COLO668 (cell line): ENCODE data around the gene FBLN5.
A peak's percentile ranks its signal among the peaks of the same experiment; 100 is the strongest.
"Not testable (repeated sequence)": the region's sequence is repeated elsewhere in the genome, so short reads cannot be mapped to it uniquely, and the experiment has no call there.

ENCODE experiments used
- DNase-seq: peaks from one replicate; lab custom pipeline; 2025; ENCODE audit not compliant: unreplicated experiment; lab: John Stamatoyannopoulos, UW

Gene FBLN5

GRCh38 chr14:91910196-91910595 is 37.3 kb downstream of the FBLN5 start:
- DNase-seq, result no peak

- DNase-seq, result peak; percentile 19
These were observed 41.1 kb downstream of the FBLN5 start for GRCh38 chr14:91906374-91906773.

GRCh38 chr14:91904956-91905645 is 42.4 kb downstream of the FBLN5 start:
- no peak for DNase-seq

- DNase-seq, result no peak
These were observed 43.0 kb downstream of the FBLN5 start for GRCh38 chr14:91904483-91904882.

- DNase-seq, result no peak
These were observed 44.4 kb downstream of the FBLN5 start for GRCh38 chr14:91903070-91903469.

- no peak for DNase-seq
These were observed 45.2 kb downstream of the FBLN5 start for GRCh38 chr14:91902336-91902735.

GRCh38 chr14:91901449-91902226 is 45.9 kb downstream of the FBLN5 start:
- DNase-seq, result no peak

GRCh38 chr14:91899806-91900205 is 47.7 kb downstream of the FBLN5 start:
- no peak for DNase-seq

GRCh38 chr14:91899213-91899612 is 48.3 kb downstream of the FBLN5 start:
- DNase-seq, result peak; percentile 34

GRCh38 chr14:91898372-91898771 is 49.1 kb downstream of the FBLN5 start:
- DNase-seq, result no peak

GRCh38 chr14:91897716-91898115 is 49.8 kb downstream of the FBLN5 start:
- DNase-seq, result not testable (repeated sequence)

GRCh38 chr14:91897106-91897701 is 50.3 kb downstream of the FBLN5 start:
- no peak for DNase-seq

- DNase-seq, result no peak
These were observed 51.1 kb downstream of the FBLN5 start for GRCh38 chr14:91896419-91896818.

GRCh38 chr14:91893669-91894068 is 53.8 kb downstream of the FBLN5 start:
- DNase-seq, result no peak

- DNase-seq, result peak; percentile 39
These were observed 54.5 kb downstream of the FBLN5 start for GRCh38 chr14:91893007-91893406.

- no peak for DNase-seq
These were observed 55.7 kb downstream of the FBLN5 start for GRCh38 chr14:91891721-91892220.

GRCh38 chr14:91891101-91891500 is 56.4 kb downstream of the FBLN5 start:
- DNase-seq, result no peak

GRCh38 chr14:91890291-91890749 is 57.2 kb downstream of the FBLN5 start:
- no peak for DNase-seq

GRCh38 chr14:91889477-91890211 is 57.9 kb downstream of the FBLN5 start:
- DNase-seq, result no peak

- DNase-seq, result no peak
These were observed 58.6 kb downstream of the FBLN5 start for GRCh38 chr14:91888641-91889476.
